ENCODE measurements around the gene ARL6IP5. TPM values are rescaled to one million over a fixed set of nuclear protein-coding genes. Genes with fewer than 3 reads are reported as not detected.

The ARL6IP5 gene
- total and polyA plus RNA-seq, 2 of the 13 experiments (the other 11 are each of a cell fraction or from before 2014, with no cell fraction given) = 23.7 to 29.6 TPM

GRCh38 chr3:69120879-69121464 lies 36.2 kb downstream of the ARL6IP5 start:
- TF ChIP-seq ZNF572 (CRISPR knock-in tag; IDR thresholded peaks at IDR 0.05) (no peak), MAFG (CRISPR knock-in tag; IDR thresholded peaks at IDR 0.05) (no peak), SMC3 (IDR thresholded peaks at IDR 0.05; ENCODE audit: low read length) (peak; percentile 84), ARNT (IDR thresholded peaks at IDR 0.05) (no peak), RAD21 (CRISPR knock-in tag; IDR thresholded peaks at IDR 0.05) (peak; percentile 53; the same call in 1 of the 2 replicates), BCL3 (CRISPR knock-in tag; IDR thresholded peaks at IDR 0.05) (no peak), EEA1 (CRISPR knock-in tag; IDR thresholded peaks at IDR 0.05; ENCODE audit: borderline replicate concordance) (no peak), TFDP1 (CRISPR knock-in tag; IDR thresholded peaks at IDR 0.05; ENCODE audit: borderline replicate concordance) (no peak), SNAPC5 (CRISPR knock-in tag; IDR thresholded peaks at IDR 0.05; ENCODE audit: borderline replicate concordance) (no peak), DNMT3B (CRISPR knock-in tag; conservative IDR thresholded peaks at IDR 0.05) (no peak), STAG1 (CRISPR knock-in tag; IDR thresholded peaks at IDR 0.05) (peak; percentile 82), ZNF383 (CRISPR knock-in tag; IDR thresholded peaks at IDR 0.05; ENCODE audit: borderline replicate concordance) (no peak), CAMTA2 (CRISPR knock-in tag; IDR thresholded peaks at IDR 0.05; ENCODE audit: borderline replicate concordance) (no peak), SNAI1 (CRISPR knock-in tag; IDR thresholded peaks at IDR 0.05; ENCODE audit: borderline replicate concordance) (no peak), CTCF (CRISPR knock-in tag; IDR thresholded peaks at IDR 0.05) (peak; percentile 82), ZSCAN29 (CRISPR knock-in tag; conservative IDR thresholded peaks at IDR 0.05) (no peak), MTA3 (CRISPR knock-in tag; IDR thresholded peaks at IDR 0.05) (no peak)
- Histone ChIP-seq H3K79me2 (ENCODE audit: insufficient read depth, low read length) (no peaks in the 10 kb centered on the region), H4K20me1 (ENCODE audit: insufficient read depth, low read length) (no peaks in the 10 kb centered on the region), H3K27ac (ENCODE audit: extremely low read length, insufficient read depth, low read length) (no peak overlapping the region), H3K36me3 (replicated peaks in 1 of 2; ENCODE audit: control insufficient read depth in 1 of 2, insufficient read depth in 2 of 2, low read length in 2 of 2) (no peaks in the 10 kb centered on the region), H3K4me2 (ENCODE audit: low read depth, low read length) (no peak overlapping the region), H3K4me3 (replicated peaks in 1 of 3; ENCODE audit: insufficient read depth in 1 of 3, low read depth in 2 of 3, low read length in 3 of 3) (no peak overlapping the region), H2AFZ (ENCODE audit: low read length) (peak overlapping the region; percentile 60), H3K9ac (ENCODE audit: insufficient read depth, low read depth, low read length) (no peak overlapping the region), H3K4me1 (ENCODE audit: insufficient read depth, low read length) (no peaks in the 10 kb centered on the region), H3K27me3 (ENCODE audit: control insufficient read depth in 1 of 2, insufficient read depth in 2 of 2, low read length in 2 of 2) (peaks cover 0 to 5% of the 10 kb centered on the region in 2 experiments; a peak in 1 of 5 replicates), H3K9me3 (ENCODE audit: low read length) (no peaks in the 10 kb centered on the region)
- BruUV-seq (replicated peaks) = no TSS peak
- WGBS (ENCODE audit: low lambda C conversion rate) = 14% methylated on average over 1 of the region's 1 CpG
- peak; percentile 72 for DNase-seq (ENCODE audit: low spot score)
- ChIA-PET POLR2A (no interaction called here), CTCF (ENCODE audit: low intra/inter-chr PET ratio, low total read pairs) (interaction anchor here (0.7 to 2.4 kb wide), 4 partner anchors 185 to 550 kb away, joined by 4 to 18 read pairs (median 6); no protein-coding TSS in a partner anchor)
- in situ Hi-C loops (cut with HindIII; ENCODE audit: extremely low pct_ligation_motif_present, low pct_unique_long_range_greater_than_20kb) (loop anchor here (25.0 kb wide), 1 partner anchor 541 kb away; no protein-coding TSS in a partner anchor), intact Hi-C loops (cut with micrococcal nuclease; ENCODE audit: unreplicated experiment) (loop anchor here (1.0 to 5.0 kb wide), 4 partner anchors 186 to 550 kb away; no protein-coding TSS in a partner anchor)
- FAIRE-seq = peak; percentile 92
- ATAC-seq = peak; percentile 77

Data from HepG2 (cell line).